ENCODE measurements around the gene CDC5L. TPM values are rescaled to one million over a fixed set of nuclear protein-coding genes. Genes with fewer than 3 reads are reported as not detected.

CDC5L gene
- total and polyA plus RNA-seq, 2 of the 13 experiments (the other 11 are each of a cell fraction or from before 2014, with no cell fraction given) = 11.0 to 34.2 TPM

DNA sequence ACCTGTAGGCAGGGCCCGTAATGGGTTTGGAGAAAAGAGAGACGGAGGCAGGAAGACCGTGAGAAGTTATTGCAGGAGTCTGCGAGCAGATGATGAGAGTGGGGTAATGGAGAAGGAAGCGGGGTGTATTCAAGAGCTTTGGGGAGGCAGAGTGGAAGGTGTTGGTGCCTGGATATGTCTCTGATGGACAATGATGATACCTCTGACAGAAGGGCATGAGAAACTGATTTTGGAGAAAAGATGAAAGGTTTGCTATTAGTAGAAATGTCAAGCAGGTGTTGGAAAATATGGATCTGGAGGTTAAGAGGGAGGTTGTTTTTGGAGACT is 69.4 kb downstream of the CDC5L start (continued):
- TF ChIP-seq ZNF773 (CRISPR knock-in tag; IDR thresholded peaks at IDR 0.05; ENCODE audit: borderline replicate concordance) (no peak), SOX5 (CRISPR knock-in tag; IDR thresholded peaks at IDR 0.05; ENCODE audit: borderline replicate concordance) (no peak), ZSCAN20 (CRISPR knock-in tag; IDR thresholded peaks at IDR 0.05; ENCODE audit: borderline replicate concordance) (no peak)
- TF ChIP-seq, protein P1, sequence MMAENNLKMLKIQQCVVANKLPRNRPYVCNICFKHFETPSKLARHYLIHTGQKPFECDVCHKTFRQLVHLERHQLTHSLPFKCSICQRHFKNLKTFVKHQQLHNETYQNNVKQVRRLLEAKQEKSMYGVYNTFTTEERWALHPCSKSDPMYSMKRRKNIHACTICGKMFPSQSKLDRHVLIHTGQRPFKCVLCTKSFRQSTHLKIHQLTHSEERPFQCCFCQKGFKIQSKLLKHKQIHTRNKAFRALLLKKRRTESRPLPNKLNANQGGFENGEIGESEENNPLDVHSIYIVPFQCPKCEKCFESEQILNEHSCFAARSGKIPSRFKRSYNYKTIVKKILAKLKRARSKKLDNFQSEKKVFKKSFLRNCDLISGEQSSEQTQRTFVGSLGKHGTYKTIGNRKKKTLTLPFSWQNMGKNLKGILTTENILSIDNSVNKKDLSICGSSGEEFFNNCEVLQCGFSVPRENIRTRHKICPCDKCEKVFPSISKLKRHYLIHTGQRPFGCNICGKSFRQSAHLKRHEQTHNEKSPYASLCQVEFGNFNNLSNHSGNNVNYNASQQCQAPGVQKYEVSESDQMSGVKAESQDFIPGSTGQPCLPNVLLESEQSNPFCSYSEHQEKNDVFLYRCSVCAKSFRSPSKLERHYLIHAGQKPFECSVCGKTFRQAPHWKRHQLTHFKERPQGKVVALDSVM (CRISPR knock-in tag; IDR thresholded peaks at IDR 0.05) = no peak
- TF ChIP-seq, protein P2, sequence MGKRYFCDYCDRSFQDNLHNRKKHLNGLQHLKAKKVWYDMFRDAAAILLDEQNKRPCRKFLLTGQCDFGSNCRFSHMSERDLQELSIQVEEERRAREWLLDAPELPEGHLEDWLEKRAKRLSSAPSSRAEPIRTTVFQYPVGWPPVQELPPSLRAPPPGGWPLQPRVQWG (CRISPR knock-in tag; IDR thresholded peaks at IDR 0.05; ENCODE audit: borderline replicate concordance, low read depth) = no peak

DNA sequence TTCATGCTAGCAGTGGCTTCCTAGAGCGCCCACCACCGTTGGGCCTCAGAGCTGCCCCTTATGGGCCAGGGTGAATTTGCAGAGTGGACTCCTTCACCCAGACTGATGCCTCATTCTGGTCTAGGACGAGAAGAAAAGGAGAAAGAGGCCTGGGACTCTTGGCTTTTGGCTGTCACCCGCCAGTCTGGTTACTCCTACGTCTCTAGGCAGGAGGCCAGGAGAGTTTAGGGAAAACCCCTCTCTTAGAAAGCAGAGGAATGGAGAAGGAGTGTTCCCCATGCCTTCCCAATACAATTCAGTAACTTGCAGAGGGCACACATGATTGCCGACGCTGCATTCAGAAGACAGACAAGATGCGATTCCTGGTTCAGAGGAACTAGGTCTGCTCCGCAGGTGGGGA is 70.1 kb downstream of the CDC5L start:
- CTCF ChIA-PET (ENCODE audit: low intra/inter-chr PET ratio, low total read pairs) = interaction anchor here (2.4 kb wide), 1 partner anchor 26 kb away, joined by 24 read pairs; no protein-coding TSS in a partner anchor
- no TSS peak for BruUV-seq (replicated peaks)
- Histone ChIP-seq H3K36me3 (replicated peaks in 1 of 2; ENCODE audit: control insufficient read depth in 1 of 2, insufficient read depth in 2 of 2, low read length in 2 of 2) (no peaks in the 10 kb centered on the region; a peak in 1 of 5 replicates), H4K20me1 (ENCODE audit: insufficient read depth, low read length) (no peaks in the 10 kb centered on the region; the same call in 1 of the 2 replicates), H3K9ac (ENCODE audit: insufficient read depth, low read depth, low read length) (no peak overlapping the region), H3K4me1 (ENCODE audit: insufficient read depth, low read length) (peaks cover 8% of the 10 kb centered on the region; the same call in 1 of the 2 replicates), H3K79me2 (ENCODE audit: insufficient read depth, low read length) (no peaks in the 10 kb centered on the region), H3K27ac (ENCODE audit: extremely low read length, insufficient read depth, low read length) (no peak overlapping the region), H3K4me2 (ENCODE audit: low read depth, low read length) (no peak overlapping the region), H2AFZ (ENCODE audit: low read length) (no peak overlapping the region), H3K9me3 (ENCODE audit: low read length) (no peaks in the 10 kb centered on the region), H3K4me3 (replicated peaks in 1 of 3; ENCODE audit: insufficient read depth in 1 of 3, low read depth in 2 of 3, low read length in 3 of 3) (no peak overlapping the region), H3K27me3 (ENCODE audit: control insufficient read depth in 1 of 2, insufficient read depth in 2 of 2, low read length in 2 of 2) (peaks cover 1 to 13% of the 10 kb centered on the region in 2 experiments; a peak in 2 of 5 replicates)
- intact Hi-C loops (cut with micrococcal nuclease; ENCODE audit: unreplicated experiment) (no loop called here), in situ Hi-C loops (cut with HindIII; ENCODE audit: extremely low pct_ligation_motif_present, low pct_unique_long_range_greater_than_20kb) (no loop called here)
- FAIRE-seq (no peak), DNase-seq (ENCODE audit: low spot score) (no peak), ATAC-seq (peak; percentile 9; the same call in 1 of the 3 replicates)
- POLR2A ChIA-PET = no interaction called here
- 68% methylated on average over 9 of the region's 9 CpGs for WGBS (ENCODE audit: low lambda C conversion rate)
- TF ChIP-seq, protein P3, sequence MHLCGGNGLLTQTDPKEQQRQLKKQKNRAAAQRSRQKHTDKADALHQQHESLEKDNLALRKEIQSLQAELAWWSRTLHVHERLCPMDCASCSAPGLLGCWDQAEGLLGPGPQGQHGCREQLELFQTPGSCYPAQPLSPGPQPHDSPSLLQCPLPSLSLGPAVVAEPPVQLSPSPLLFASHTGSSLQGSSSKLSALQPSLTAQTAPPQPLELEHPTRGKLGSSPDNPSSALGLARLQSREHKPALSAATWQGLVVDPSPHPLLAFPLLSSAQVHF (CRISPR knock-in tag; IDR thresholded peaks at IDR 0.05) = no peak
- TF ChIP-seq YY1 (IDR thresholded peaks at IDR 0.05; ENCODE audit: insufficient read depth, insufficient replicate concordance, low read depth, low read length) = no peak
- TF ChIP-seq CHCHD3 (CRISPR knock-in tag; IDR thresholded peaks at IDR 0.05) = no peak
- TF ChIP-seq ZNF251 (CRISPR knock-in tag; IDR thresholded peaks at IDR 0.05) = no peak
- TF ChIP-seq HMGA1 (CRISPR knock-in tag; conservative IDR thresholded peaks at IDR 0.05) = no peak
- TF ChIP-seq ZNF24 (IDR thresholded peaks at IDR 0.05) = no peak
- TF ChIP-seq, protein P4, sequence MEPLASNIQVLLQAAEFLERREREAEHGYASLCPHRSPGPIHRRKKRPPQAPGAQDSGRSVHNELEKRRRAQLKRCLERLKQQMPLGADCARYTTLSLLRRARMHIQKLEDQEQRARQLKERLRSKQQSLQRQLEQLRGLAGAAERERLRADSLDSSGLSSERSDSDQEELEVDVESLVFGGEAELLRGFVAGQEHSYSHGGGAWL (CRISPR knock-in tag; IDR thresholded peaks at IDR 0.05) = no peak
- TF ChIP-seq, protein P5, sequence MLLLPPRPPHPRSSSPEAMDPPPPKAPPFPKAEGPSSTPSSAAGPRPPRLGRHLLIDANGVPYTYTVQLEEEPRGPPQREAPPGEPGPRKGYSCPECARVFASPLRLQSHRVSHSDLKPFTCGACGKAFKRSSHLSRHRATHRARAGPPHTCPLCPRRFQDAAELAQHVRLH (CRISPR knock-in tag; IDR thresholded peaks at IDR 0.05; ENCODE audit: borderline replicate concordance, low read depth) = no peak
- no peak for TF ChIP-seq ZNF335 (CRISPR knock-in tag; IDR thresholded peaks at IDR 0.05)
- no peak for TF ChIP-seq ZNF430 (CRISPR knock-in tag; IDR thresholded peaks at IDR 0.05)
- no peak for TF ChIP-seq MTA3 (CRISPR knock-in tag; IDR thresholded peaks at IDR 0.05)
- no peak for TF ChIP-seq KDM2A (CRISPR knock-in tag; IDR thresholded peaks at IDR 0.05; ENCODE audit: borderline replicate concordance, low read depth)
- TF ChIP-seq ZNF292 (CRISPR knock-in tag; IDR thresholded peaks at IDR 0.05; ENCODE audit: borderline replicate concordance, low read depth) = no peak
- no peak for TF ChIP-seq XRCC5 (optimal IDR thresholded peaks at IDR 0.05; ENCODE audit: low read length)
- TF ChIP-seq ZKSCAN8 (CRISPR knock-in tag; IDR thresholded peaks at IDR 0.05; ENCODE audit: borderline replicate concordance) = no peak
- no peak for TF ChIP-seq ZNF530 (CRISPR knock-in tag; IDR thresholded peaks at IDR 0.05; ENCODE audit: low read depth)
- TF ChIP-seq NKX3-1 (CRISPR knock-in tag; IDR thresholded peaks at IDR 0.05) = no peak
